ENCODE data around the gene UNC13C.

UNC13C gene

GRCh38 chr15:53978253-53978906 lies at the start of gene UNC13C:
TSS of gene UNC13C (plus strand) at chr15:53978441. CDS start at chr15:54012904, 34,463 bp downstream.
- TF ChIP-seq CTCF (IDR thresholded peaks at IDR 0.05): no peak

GRCh38 chr15:53936137-53936536 lies 42.1 kb upstream of the UNC13C start:
- no peak for TF ChIP-seq CTCF (IDR thresholded peaks at IDR 0.05)

GRCh38 chr15:53950572-53950971 lies 27.7 kb upstream of the UNC13C start:
- no peak for TF ChIP-seq CTCF (IDR thresholded peaks at IDR 0.05)

- TF ChIP-seq CTCF (IDR thresholded peaks at IDR 0.05): no peak
These were observed 22.8 kb upstream of the UNC13C start for GRCh38 chr15:53955396-53955795.

GRCh38 chr15:53962646-53963561 lies 15.3 kb upstream of the UNC13C start:
- peak; percentile 89 for TF ChIP-seq CTCF (IDR thresholded peaks at IDR 0.05)

- TF ChIP-seq CTCF (IDR thresholded peaks at IDR 0.05): no peak
These were observed 14.4 kb upstream of the UNC13C start for GRCh38 chr15:53963801-53964200.

- TF ChIP-seq CTCF (IDR thresholded peaks at IDR 0.05): no peak
These were observed 4.1 kb upstream of the UNC13C start for GRCh38 chr15:53974121-53974520.

All from LNCAP (cell line).